Hypothalamus (tissue), 51 donors: ENCODE measurements around the gene HES1.

Experiments used
- DNase-seq, 51 donors: peaks; one replicate each; lab custom pipeline; 2025; lab: John Stamatoyannopoulos, UW

Gene HES1

GRCh38 chr3:194185221-194185620, 49.3 kb downstream of the HES1 start:
- DNase-seq, result no peak

DNA sequence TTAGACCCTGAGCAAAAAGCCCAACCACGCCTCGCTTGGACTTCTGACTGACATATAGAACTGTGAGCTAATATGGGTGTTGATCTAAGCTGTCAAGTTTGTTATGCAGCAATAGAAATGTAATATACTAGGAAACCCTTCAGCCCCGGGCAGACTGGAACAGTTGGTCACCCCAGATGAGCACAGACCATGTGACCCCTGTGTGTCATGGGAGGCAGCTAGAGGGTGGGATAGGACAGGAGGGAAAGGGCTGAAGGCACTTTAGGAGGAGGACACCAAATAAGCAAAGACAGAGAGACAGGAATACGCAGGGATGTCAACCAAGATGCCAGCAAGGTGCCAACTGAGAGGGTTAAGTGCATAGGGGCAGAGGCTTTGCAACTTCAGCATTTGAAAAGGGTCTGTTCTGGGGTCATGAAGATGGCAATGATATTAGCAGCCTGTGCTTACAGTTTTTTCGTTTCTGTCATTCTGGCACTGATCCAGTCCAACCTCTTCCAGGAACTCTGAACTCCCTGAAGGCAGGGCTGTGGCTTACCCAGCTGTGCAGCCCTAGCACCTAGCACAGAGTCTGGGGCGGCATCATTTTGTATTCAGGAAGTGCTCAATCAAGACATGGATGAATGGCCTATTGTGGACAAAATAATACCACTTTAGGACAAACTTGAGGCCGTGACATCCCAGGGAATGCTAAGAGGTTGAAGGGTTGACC, 51.4 kb downstream of the HES1 start:
- no peak for DNase-seq
